ENCODE results near the gene CAMKK2.

DNA sequence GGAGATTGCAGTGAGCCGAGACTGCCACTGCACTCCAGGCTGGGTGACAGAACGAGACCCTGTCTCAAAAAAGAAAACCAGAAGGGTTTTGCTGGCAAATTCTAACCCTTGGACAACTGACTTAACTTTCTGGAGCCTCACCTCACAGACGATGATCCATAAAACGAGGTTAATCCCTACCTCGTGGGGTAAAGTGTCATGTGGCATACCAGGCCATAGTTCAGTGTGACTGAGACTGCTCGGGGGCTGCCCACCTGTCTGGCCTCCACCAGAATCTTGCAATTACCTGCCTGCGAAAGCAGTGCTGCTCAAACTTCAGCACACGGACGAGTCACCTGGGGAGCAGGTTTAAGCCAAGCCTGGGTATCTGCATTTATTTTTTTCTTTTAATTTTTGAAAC is 59.7 kb downstream of the CAMKK2 start:
- TF ChIP-seq SMC3 (IDR thresholded peaks at IDR 0.05; ENCODE audit: low read length): no peak
- TF ChIP-seq KMT2B (CRISPR knock-in tag; IDR thresholded peaks at IDR 0.05): no peak
- TF ChIP-seq TRIM24 (CRISPR knock-in tag; IDR thresholded peaks at IDR 0.05): no peak
- TF ChIP-seq AFF4 (CRISPR knock-in tag; IDR thresholded peaks at IDR 0.05): no peak
- no peak for TF ChIP-seq CTCF (CRISPR knock-in tag; IDR thresholded peaks at IDR 0.05)
- TF ChIP-seq DZIP1 (CRISPR knock-in tag; IDR thresholded peaks at IDR 0.05): no peak
- no peak for TF ChIP-seq JUND (CRISPR knock-in tag; IDR thresholded peaks at IDR 0.05)
- TF ChIP-seq, protein P1, sequence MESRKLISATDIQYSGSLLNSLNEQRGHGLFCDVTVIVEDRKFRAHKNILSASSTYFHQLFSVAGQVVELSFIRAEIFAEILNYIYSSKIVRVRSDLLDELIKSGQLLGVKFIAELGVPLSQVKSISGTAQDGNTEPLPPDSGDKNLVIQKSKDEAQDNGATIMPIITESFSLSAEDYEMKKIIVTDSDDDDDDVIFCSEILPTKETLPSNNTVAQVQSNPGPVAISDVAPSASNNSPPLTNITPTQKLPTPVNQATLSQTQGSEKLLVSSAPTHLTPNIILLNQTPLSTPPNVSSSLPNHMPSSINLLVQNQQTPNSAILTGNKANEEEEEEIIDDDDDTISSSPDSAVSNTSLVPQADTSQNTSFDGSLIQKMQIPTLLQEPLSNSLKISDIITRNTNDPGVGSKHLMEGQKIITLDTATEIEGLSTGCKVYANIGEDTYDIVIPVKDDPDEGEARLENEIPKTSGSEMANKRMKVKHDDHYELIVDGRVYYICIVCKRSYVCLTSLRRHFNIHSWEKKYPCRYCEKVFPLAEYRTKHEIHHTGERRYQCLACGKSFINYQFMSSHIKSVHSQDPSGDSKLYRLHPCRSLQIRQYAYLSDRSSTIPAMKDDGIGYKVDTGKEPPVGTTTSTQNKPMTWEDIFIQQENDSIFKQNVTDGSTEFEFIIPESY (CRISPR knock-in tag; IDR thresholded peaks at IDR 0.05): no peak
- TF ChIP-seq ZNF639 (CRISPR knock-in tag; conservative IDR thresholded peaks at IDR 0.05): no peak
- no peak for TF ChIP-seq NR2C2 (CRISPR knock-in tag; IDR thresholded peaks at IDR 0.05; ENCODE audit: borderline replicate concordance)
- TF ChIP-seq EP300 (IDR thresholded peaks at IDR 0.05; ENCODE audit: low read depth in 2 of 2, low read length in 2 of 2): no peak
- no peak for TF ChIP-seq EP300 (CRISPR knock-in tag; IDR thresholded peaks at IDR 0.05; ENCODE audit: borderline replicate concordance)
